ENCODE data around the gene TRAPPC6A. TPM values are rescaled to one million over a fixed set of nuclear protein-coding genes. Genes with fewer than 3 reads are reported as not detected.
A peak's percentile ranks its signal among the peaks of the same experiment; 100 is the strongest.

The TRAPPC6A gene
- total RNA-seq, 1 experiment from 2014 or later = 59.9 TPM

GRCh38 chr19:45128806-45129205 lies 49.2 kb downstream of the TRAPPC6A start:
- DNase-seq = no peak
- H3K4me2 ChIP-seq (ENCODE audit: insufficient read depth, insufficient read length, low read length) = no peak overlapping the region
- H4K20me1 ChIP-seq (ENCODE audit: control insufficient read depth, insufficient read depth, insufficient read length) = no peaks in the 10 kb centered on the region
- H3K9me3 Mint-ChIP-seq = no peaks in the 10 kb centered on the region
- no peaks in the 10 kb centered on the region for H3K9me3 ChIP-seq (ENCODE audit: control insufficient read depth, low read depth, low read length)
- no peak overlapping the region for H3K4ac ChIP-seq (ENCODE audit: low read depth, low read length)
- H2AFZ ChIP-seq (ENCODE audit: low read length) = no peak overlapping the region
- H3K4me1 ChIP-seq (ENCODE audit: insufficient read depth, low read length) = no peaks in the 10 kb centered on the region; the same call in 1 of the 2 replicates
- H4K8ac ChIP-seq (replicated peaks; ENCODE audit: insufficient read length, low read depth, low read length) = no peak overlapping the region
- TF ChIP-seq, protein P1, sequence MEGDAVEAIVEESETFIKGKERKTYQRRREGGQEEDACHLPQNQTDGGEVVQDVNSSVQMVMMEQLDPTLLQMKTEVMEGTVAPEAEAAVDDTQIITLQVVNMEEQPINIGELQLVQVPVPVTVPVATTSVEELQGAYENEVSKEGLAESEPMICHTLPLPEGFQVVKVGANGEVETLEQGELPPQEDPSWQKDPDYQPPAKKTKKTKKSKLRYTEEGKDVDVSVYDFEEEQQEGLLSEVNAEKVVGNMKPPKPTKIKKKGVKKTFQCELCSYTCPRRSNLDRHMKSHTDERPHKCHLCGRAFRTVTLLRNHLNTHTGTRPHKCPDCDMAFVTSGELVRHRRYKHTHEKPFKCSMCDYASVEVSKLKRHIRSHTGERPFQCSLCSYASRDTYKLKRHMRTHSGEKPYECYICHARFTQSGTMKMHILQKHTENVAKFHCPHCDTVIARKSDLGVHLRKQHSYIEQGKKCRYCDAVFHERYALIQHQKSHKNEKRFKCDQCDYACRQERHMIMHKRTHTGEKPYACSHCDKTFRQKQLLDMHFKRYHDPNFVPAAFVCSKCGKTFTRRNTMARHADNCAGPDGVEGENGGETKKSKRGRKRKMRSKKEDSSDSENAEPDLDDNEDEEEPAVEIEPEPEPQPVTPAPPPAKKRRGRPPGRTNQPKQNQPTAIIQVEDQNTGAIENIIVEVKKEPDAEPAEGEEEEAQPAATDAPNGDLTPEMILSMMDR (conservative IDR thresholded peaks at IDR 0.05) = no peak
- H2BK12ac ChIP-seq (ENCODE audit: insufficient read length, low read depth, low read length) = no peak overlapping the region
- no peak overlapping the region for H3K4me3 Mint-ChIP-seq
- no peak overlapping the region for H2BK120ac ChIP-seq (ENCODE audit: low read depth, low read length, poor library complexity, severe bottlenecking)
- H3T11ph ChIP-seq (ENCODE audit: low read length) = no peak overlapping the region
- H3K36me3 Mint-ChIP-seq (ENCODE audit: insufficient read depth in 1 of 3, low read depth in 3 of 3) = no peaks in the 10 kb centered on the region; a peak in 2 of 7 replicates
- H2BK20ac ChIP-seq (ENCODE audit: low read depth, low read length, poor library complexity, severe bottlenecking) = no peak overlapping the region
- no CpG with 5 or more reads among the region's 5 CpGs for WGBS (ENCODE audit: extremely low coverage, insufficient read length, low lambda C conversion rate)
- H3K27ac Mint-ChIP-seq = 0 out of 7 replicates have a peak overlapping the region, but pooled peaks of 1 of the 3 experiments have one; percentile 47
- H4K91ac ChIP-seq (ENCODE audit: insufficient read length, low read depth, low read length) = no peak overlapping the region
- H3K27ac ChIP-seq (ENCODE audit: insufficient read length, low read depth, low read length) = no peak overlapping the region
- no peak overlapping the region for H2BK5ac ChIP-seq (ENCODE audit: insufficient read length, low read length)
- no peak overlapping the region for H4K5ac ChIP-seq (ENCODE audit: insufficient read length, low read depth, low read length)
- H3K27me3 Mint-ChIP-seq (ENCODE audit: low read depth) = no peaks in the 10 kb centered on the region
- no peaks in the 10 kb centered on the region; the same call in 1 of the 2 replicates for H3K79me2 ChIP-seq (ENCODE audit: insufficient read depth, low read length)
- no peak overlapping the region for H2AK5ac ChIP-seq (ENCODE audit: insufficient read length, low read length)
- H3K23ac ChIP-seq (ENCODE audit: insufficient read length, low read depth, low read length) = no peak overlapping the region
- H3K56ac ChIP-seq (ENCODE audit: insufficient read length, low read depth, low read length) = no peak overlapping the region
- H3K4me1 Mint-ChIP-seq = peaks cover 20 to 27% of the 10 kb centered on the region in 2 experiments
- peaks cover 4% of the 10 kb centered on the region for H3K23me2 ChIP-seq (ENCODE audit: insufficient read length, low read depth, low read length, poor library complexity, severe bottlenecking)
- no peak overlapping the region for H3K14ac ChIP-seq (ENCODE audit: insufficient read depth, low read length)
- H3K9ac ChIP-seq (ENCODE audit: extremely low read depth, insufficient read length, low read length) = no peak overlapping the region
- H3K79me1 ChIP-seq (ENCODE audit: insufficient read depth, low read depth, low read length, poor library complexity, severe bottlenecking) = peaks cover 6% of the 10 kb centered on the region
- no peak overlapping the region for H3K18ac ChIP-seq (ENCODE audit: insufficient read length, low read depth, low read length)
- H2BK15ac ChIP-seq (ENCODE audit: low read depth, low read length) = no peak overlapping the region
- H3K27me3 ChIP-seq (ENCODE audit: insufficient read depth, low read length) = no peaks in the 10 kb centered on the region

Data from H9 (cell line).